NCI-H510A (cell line): ENCODE results near the gene OPCML.

Experiments
- DNase-seq: peaks from one replicate; lab custom pipeline; 2025; lab: John Stamatoyannopoulos, UW

Gene OPCML

GRCh38 chr11:133284156-133284555 is 248.1 kb downstream of the OPCML start:
- no peak for DNase-seq

GRCh38 chr11:133277886-133278285 is 254.4 kb downstream of the OPCML start:
- no peak for DNase-seq

DNA sequence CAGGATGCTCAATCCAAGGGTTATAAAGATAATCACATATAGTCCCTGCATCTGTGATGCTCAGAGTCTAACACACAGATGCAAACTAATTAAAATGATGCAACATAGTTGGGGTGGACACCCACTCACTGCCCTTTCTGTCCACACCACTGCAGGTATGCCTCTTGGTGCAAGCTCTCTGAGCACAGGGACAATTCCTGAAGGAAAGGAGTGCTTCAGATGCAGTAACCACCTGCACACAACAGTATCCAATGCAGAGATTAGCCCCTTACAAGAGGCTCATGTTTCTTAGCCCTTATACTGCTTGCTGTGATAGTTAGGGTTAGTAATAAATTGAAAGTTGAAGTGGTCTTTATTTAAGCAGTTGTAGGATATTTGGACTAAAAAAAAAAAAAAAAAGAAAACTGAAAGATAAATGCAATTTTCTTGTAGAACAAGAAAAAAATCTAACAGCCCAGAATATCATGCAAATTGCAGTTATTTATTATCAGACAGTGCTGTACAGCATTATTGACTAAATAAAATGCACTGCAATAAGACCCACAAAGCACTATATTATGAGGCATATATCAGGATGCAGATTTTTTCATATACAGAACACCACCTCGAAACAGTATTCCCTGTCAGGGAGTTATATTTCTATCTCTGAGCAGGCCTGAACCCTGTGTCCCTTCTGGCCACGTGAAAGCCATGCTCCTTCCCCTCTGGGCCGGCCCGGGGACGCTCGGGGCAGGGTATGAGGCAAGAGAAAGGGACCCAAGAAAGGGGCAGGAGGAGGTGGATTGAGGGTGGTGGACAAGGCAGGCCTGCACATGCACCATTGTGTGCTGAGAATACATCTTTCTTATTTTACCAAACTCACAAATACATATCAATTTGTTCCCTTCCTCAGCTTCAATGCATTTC is 260.2 kb downstream of the OPCML start:
- no peak for DNase-seq

GRCh38 chr11:133271206-133271605 is 261.1 kb downstream of the OPCML start:
- no peak for DNase-seq

GRCh38 chr11:133269267-133269666 is 263.0 kb downstream of the OPCML start:
- DNase-seq: no peak

DNA sequence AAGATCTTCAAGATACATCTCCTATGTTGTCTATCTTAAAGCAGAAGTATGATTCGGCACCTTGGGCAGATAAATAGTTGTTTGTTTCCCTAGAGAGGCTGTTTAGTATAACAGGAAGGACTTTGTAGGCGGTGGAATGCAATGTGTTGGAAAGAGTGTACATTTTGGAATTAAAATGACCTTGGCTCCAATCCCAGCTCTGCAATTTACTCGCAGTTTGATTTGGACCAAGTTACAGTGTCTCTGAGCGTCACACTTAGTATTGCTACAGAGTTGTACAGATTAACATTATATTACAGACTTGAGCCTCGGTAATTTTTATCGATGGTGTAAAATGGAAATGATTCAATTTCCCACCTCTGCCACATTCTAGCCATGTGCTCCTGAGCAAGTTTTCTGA is 265.3 kb downstream of the OPCML start:
- DNase-seq: no peak

GRCh38 chr11:133265530-133266035 is 266.7 kb downstream of the OPCML start:
- no peak for DNase-seq

DNA sequence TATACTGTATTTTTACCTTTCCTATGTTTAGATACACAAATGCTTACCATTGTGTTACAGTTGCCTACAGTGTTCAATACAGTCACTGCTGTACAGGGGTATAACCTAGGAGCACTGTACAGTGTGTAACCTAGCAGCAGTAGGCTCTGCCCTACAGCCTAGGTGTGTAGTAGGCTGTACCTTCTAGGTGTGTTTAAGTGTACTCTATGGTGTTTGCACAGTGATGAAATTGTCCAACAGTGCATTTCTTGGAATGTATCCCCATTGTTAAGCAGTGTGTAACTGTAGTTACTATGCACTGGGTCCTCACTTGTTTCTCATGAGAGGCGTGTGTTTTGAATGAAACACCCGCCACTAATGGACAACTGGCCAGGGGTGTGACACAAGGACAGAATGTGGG is 269.0 kb downstream of the OPCML start:
- no peak for DNase-seq

- no peak for DNase-seq
Measured at GRCh38 chr11:133258751-133259150, 273.6 kb downstream of the OPCML start.

- no peak for DNase-seq
Measured at GRCh38 chr11:133254601-133255000, 277.7 kb downstream of the OPCML start.

DNA sequence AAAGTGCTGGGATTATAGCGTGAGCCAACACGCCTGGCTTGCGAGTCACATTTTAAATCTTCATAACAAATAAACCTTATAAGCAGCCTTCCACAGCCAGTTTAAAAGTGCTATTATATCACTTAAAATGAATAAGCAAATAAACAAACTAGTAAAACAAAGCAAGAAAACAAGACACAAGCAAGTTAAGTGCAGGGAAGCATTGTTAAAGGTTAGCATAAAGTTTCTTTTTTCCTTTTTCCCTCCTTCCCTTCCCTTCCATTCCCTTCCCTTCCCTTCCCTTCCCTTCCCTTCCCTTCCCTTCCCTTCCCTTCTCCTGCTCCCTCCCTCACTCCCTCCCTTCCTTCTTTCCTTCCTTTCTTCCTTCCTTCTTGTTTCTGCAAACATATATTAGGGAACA is 278.7 kb downstream of the OPCML start:
- no peak for DNase-seq

- no peak for DNase-seq
Measured at GRCh38 chr11:133251841-133252240, 280.5 kb downstream of the OPCML start.

- DNase-seq: no peak
Measured at GRCh38 chr11:133249530-133249929, 282.8 kb downstream of the OPCML start.

GRCh38 chr11:133249065-133249464 is 283.2 kb downstream of the OPCML start:
- DNase-seq: no peak

DNA sequence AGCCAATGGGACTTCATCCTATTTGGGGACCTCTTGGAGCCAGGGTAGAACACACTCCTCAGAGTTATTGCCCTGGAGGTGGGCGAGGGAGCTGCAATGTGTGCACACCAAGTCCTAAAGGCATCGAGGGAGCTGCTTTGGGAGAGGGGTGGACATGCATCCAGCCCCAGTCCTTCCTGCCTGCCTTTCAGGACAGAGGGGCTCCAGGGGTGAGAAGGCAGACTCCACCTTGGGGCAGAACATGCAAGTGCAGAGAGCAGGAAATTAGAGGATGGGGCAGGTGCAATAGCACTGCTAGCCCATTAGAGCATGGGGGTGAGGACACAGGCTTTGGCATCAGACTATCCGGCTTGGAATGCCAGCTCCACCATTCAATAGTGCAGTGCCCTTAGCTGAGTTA is 288.5 kb downstream of the OPCML start:
- no peak for DNase-seq

- DNase-seq: no peak
Measured at GRCh38 chr11:133240908-133241655, 291.2 kb downstream of the OPCML start.

DNA sequence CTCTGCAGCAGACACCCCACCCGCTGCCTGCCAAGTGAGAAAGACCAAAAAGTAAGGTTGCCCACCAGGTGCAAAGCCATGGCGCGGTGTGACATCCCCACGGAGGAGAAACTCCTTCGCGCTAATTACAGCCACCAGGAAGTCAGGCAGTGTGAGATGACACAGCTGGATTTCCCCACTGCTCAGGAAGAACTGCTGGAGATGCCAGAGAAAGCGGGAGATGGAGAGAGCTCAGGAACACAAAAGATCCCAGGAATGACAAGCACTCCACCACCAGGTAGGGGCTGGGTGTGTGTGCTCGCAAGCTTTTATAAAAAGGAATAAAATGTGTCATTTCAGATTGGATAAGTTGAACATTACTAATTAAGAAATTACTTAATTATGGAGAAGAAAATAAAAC is 292.7 kb downstream of the OPCML start:
- no peak for DNase-seq

GRCh38 chr11:133238495-133238894 is 293.8 kb downstream of the OPCML start:
- DNase-seq: no peak

GRCh38 chr11:133238027-133238426 is 294.3 kb downstream of the OPCML start:
- DNase-seq: no peak

DNA sequence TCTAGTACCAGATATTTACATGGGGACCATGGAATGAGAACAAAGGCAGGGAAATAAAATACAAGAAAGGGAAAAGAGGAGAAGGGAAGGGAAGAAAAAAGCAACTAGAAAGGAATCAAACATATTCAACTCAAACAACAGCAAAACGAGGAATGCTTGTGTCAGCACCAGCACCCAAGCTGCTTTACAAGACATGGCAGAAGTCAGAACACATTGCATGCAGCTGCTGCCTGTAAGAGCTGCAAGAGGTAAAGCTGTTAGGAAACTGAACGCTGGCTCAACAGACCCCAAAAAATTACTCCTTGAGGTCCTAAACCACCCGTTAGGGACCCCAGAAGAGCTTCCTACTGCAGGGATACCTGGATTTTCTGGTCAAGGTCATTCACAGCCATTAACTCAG is 296.9 kb downstream of the OPCML start:
- no peak for DNase-seq

- DNase-seq: no peak
Measured at GRCh38 chr11:133234883-133235282, 297.4 kb downstream of the OPCML start.

- DNase-seq: no peak
Measured at GRCh38 chr11:133232665-133233064, 299.6 kb downstream of the OPCML start.

- no peak for DNase-seq
Measured at GRCh38 chr11:133230431-133230830, 301.9 kb downstream of the OPCML start.
